H9 (cell line): Measurements from ENCODE around the gene ARID1B. TPM values are rescaled to one million over a fixed set of nuclear protein-coding genes. Genes with fewer than 3 reads are reported as not detected.
A peak's percentile ranks its signal among the peaks of the same experiment; 100 is the strongest.

Experiments
- DNase-seq: peaks from one replicate; pipeline ENCODE4 v3.0.0-alpha.2; 2017
- H2AFZ ChIP-seq: one replicate; pipeline ENCODE4 v1.6.1; 2013; ENCODE audit warnings: mild to moderate bottlenecking, low read length, control low read depth, moderate library complexity
- H2AK5ac ChIP-seq: 2 replicates; pipeline ENCODE4 v1.6.1; 2013; ENCODE audit warnings: low read length, control low read depth, mixed read lengths; ENCODE audit not compliant: insufficient read length
- H2BK120ac ChIP-seq: one replicate; pipeline ENCODE4 v1.6.1; 2013; ENCODE audit warnings: low read depth, mild to moderate bottlenecking, low read length, control low read depth, inconsistent platforms; ENCODE audit not compliant: poor library complexity, severe bottlenecking
- H2BK12ac ChIP-seq: 2 replicates; pipeline ENCODE4 v1.6.1; 2013; ENCODE audit warnings: low read length, control low read depth, mixed read lengths, low read depth; ENCODE audit not compliant: insufficient read length
- H2BK15ac ChIP-seq: 2 replicates; pipeline ENCODE4 v1.6.1; 2013; ENCODE audit warnings: low read depth, low read length, control low read depth
- H2BK20ac ChIP-seq: one replicate; pipeline ENCODE4 v1.6.1; 2013; ENCODE audit warnings: low read depth, mild to moderate bottlenecking, low read length, control low read depth, inconsistent platforms; ENCODE audit not compliant: poor library complexity, severe bottlenecking
- H2BK5ac ChIP-seq: 2 replicates; pipeline ENCODE4 v1.6.1; 2013; ENCODE audit warnings: low read length, control low read depth, mixed read lengths; ENCODE audit not compliant: insufficient read length
- H3K14ac ChIP-seq: 2 replicates; pipeline ENCODE4 v1.6.1; 2013; ENCODE audit warnings: low read length, control low read depth; ENCODE audit not compliant: insufficient read depth
- H3K18ac ChIP-seq: 2 replicates; pipeline ENCODE4 v1.6.1; 2013; ENCODE audit warnings: low read depth, mild to moderate bottlenecking, mixed read lengths, low read length, control low read depth; ENCODE audit not compliant: insufficient read length
- H3K23ac ChIP-seq: 2 replicates; pipeline ENCODE4 v1.6.1; 2013; ENCODE audit warnings: low read length, control low read depth, mixed read lengths, low read depth; ENCODE audit not compliant: insufficient read length
- H3K23me2 ChIP-seq: 2 replicates; pipeline ENCODE4 v1.6.1; 2013; ENCODE audit warnings: low read depth, mild to moderate bottlenecking, mixed read lengths, low read length, control low read depth; ENCODE audit not compliant: insufficient read length, poor library complexity, severe bottlenecking
- H3K27ac ChIP-seq: 2 replicates; pipeline ENCODE4 v1.5.1; 2013; ENCODE audit warnings: low read length, control low read depth, mixed read lengths, low read depth; ENCODE audit not compliant: insufficient read length
- H3K27me3 ChIP-seq: 2 replicates; pipeline ENCODE4 v1.6.1; 2013; ENCODE audit warnings: low read length, control low read depth, inconsistent platforms; ENCODE audit not compliant: insufficient read depth
- H3K4ac ChIP-seq: 2 replicates; pipeline ENCODE4 v1.6.1; 2013; ENCODE audit warnings: low read depth, mild to moderate bottlenecking, control low read depth, inconsistent platforms, low read length, moderate library complexity
- H3K4me1 ChIP-seq: 2 replicates; pipeline ENCODE4 v1.6.1; 2013; ENCODE audit warnings: low read length, control low read depth, inconsistent platforms; ENCODE audit not compliant: insufficient read depth
- H3K4me2 ChIP-seq: 2 replicates; pipeline ENCODE4 v1.6.1; 2013; ENCODE audit warnings: low read length, control low read depth, mixed read lengths; ENCODE audit not compliant: insufficient read length, insufficient read depth
- H3K56ac ChIP-seq: 2 replicates; pipeline ENCODE4 v1.6.1; 2013; ENCODE audit warnings: low read depth, mild to moderate bottlenecking, mixed read lengths, low read length, control low read depth; ENCODE audit not compliant: insufficient read length
- H3K79me1 ChIP-seq: 2 replicates; pipeline ENCODE4 v1.6.1; 2013; ENCODE audit warnings: low read depth, mild to moderate bottlenecking, moderate library complexity, low read length, control low read depth, inconsistent platforms; ENCODE audit not compliant: insufficient read depth, poor library complexity, severe bottlenecking
- H3K79me2 ChIP-seq: 2 replicates; pipeline ENCODE4 v1.6.1; 2013; ENCODE audit warnings: low read length, control low read depth, inconsistent platforms; ENCODE audit not compliant: insufficient read depth
- H3K9ac ChIP-seq: 2 replicates; pipeline ENCODE4 v1.6.1; 2013; ENCODE audit warnings: low read length, control low read depth, mixed read lengths; ENCODE audit not compliant: insufficient read length; ENCODE audit errors: extremely low read depth
- H3K9me3 ChIP-seq: one replicate; pipeline ENCODE4 v1.6.1; 2013; ENCODE audit warnings: low read depth, low read length, inconsistent platforms; ENCODE audit not compliant: control insufficient read depth
- H3T11ph ChIP-seq: one replicate; pipeline ENCODE4 v1.6.1; 2013; ENCODE audit warnings: mild to moderate bottlenecking, low read length, control low read depth, inconsistent platforms
- H4K20me1 ChIP-seq: one replicate; pipeline ENCODE4 v1.6.1; 2013; ENCODE audit not compliant: control insufficient read depth, insufficient read length, insufficient read depth
- H4K5ac ChIP-seq: 2 replicates; pipeline ENCODE4 v1.6.1; 2013; ENCODE audit warnings: low read depth, mild to moderate bottlenecking, mixed read lengths, low read length, control low read depth; ENCODE audit not compliant: insufficient read length
- H4K8ac ChIP-seq: replicated peaks from 2 replicates; pipeline ENCODE4 v1.6.1; 2013; ENCODE audit warnings: low read length, control low read depth, mixed read lengths, low read depth; ENCODE audit not compliant: insufficient read length
- H4K91ac ChIP-seq: 2 replicates; pipeline ENCODE4 v1.6.1; 2013; ENCODE audit warnings: low read depth, mild to moderate bottlenecking, moderate library complexity, mixed read lengths, low read length, control low read depth; ENCODE audit not compliant: insufficient read length
- H3K27ac Mint-ChIP-seq, 3 experiments: 2 replicates in 2 of 3; 3 replicates in 1 of 3; pipeline ENCODE4 v1.8.0; 2020 to 2021; ENCODE audit warnings: mixed read lengths in 3 of 3, mild to moderate bottlenecking in 1 of 3, moderate library complexity in 1 of 3
- H3K27me3 Mint-ChIP-seq: 2 replicates; pipeline ENCODE4 v1.8.0; 2021; ENCODE audit warnings: low read depth, mild to moderate bottlenecking, moderate library complexity, mixed read lengths
- H3K36me3 Mint-ChIP-seq, 3 experiments: 2 replicates in 2 of 3; 3 replicates in 1 of 3; pipeline ENCODE4 v1.8.0; 2020 to 2021; ENCODE audit warnings: low read depth in 3 of 3, mixed read lengths in 3 of 3; ENCODE audit not compliant: insufficient read depth in 1 of 3
- H3K4me1 Mint-ChIP-seq, 2 experiments: 2 replicates each; pipeline ENCODE4 v1.8.0; 2020; ENCODE audit warnings: mixed read lengths in 2 of 2
- H3K4me3 Mint-ChIP-seq, 2 experiments: 2 replicates in 1 of 2; 3 replicates in 1 of 2; pipeline ENCODE4 v1.8.0; 2020 to 2021; ENCODE audit warnings: mild to moderate bottlenecking in 2 of 2, mixed read lengths in 2 of 2, moderate library complexity in 1 of 2
- H3K9me3 Mint-ChIP-seq, 2 experiments: 2 replicates in 1 of 2; 3 replicates in 1 of 2; pipeline ENCODE4 v1.8.0; 2020; ENCODE audit warnings: mild to moderate bottlenecking in 2 of 2, mixed read lengths in 2 of 2, moderate library complexity in 1 of 2
- WGBS: extraction: QIAGEN DNeasy Blood & Tissue Kit; methylation state at CpG from one replicate; pipeline ENCODE4 v1.1.7; 2013; ENCODE audit warnings: missing lambda C conversion rate, low lambda C conversion rate, mixed read lengths; ENCODE audit not compliant: insufficient read length; ENCODE audit errors: extremely low coverage; 5-methylcytosine and 5-hydroxymethylcytosine counted together
- total RNA-seq: library from RNA; stranded (reverse); gene quantifications from 2 replicates; pipeline ENCODE4 v1.2.1, GENCODE V29; 2021
- TF ChIP-seq, protein P1 (sequence below): fragments of 200-600 bp; sonication (generic); conservative IDR thresholded peaks from 3 replicates; pipeline ENCODE4 v1.8.0; 2021; ENCODE audit warnings: antibody characterized with exemption, mild to moderate bottlenecking

ARID1B gene
- total RNA-seq, 1 experiment from 2014 or later = 88.2 TPM

DNA sequence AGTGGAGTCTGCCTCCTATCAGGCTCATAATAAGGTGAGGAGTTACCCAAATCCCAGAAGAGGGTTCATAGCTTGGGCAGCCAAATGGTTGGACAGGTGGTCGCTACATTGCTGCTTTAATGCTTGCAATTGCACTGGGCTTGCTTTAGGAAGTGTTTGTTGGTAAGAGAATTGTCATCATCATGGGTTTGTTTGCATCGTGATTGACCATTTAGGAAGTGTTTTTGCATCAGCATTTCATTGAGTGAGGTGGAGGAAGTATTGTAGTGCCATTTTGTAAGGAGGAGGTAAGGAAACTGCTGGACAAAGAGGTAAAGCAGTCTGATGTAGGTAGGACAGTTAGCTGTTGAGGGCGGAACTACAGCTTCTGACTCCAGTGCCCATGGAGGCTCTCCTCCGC is 101.5 kb downstream of the ARID1B start:
- Histone ChIP-seq H2BK5ac (no peak overlapping the region), H3K27me3 (no peaks in the 10 kb centered on the region), H2AK5ac (no peak overlapping the region), H2BK20ac (no peak overlapping the region), H2BK12ac (no peak overlapping the region), H3K18ac (no peak overlapping the region), H3K4ac (no peak overlapping the region), H3K14ac (peak overlapping the region; percentile 18; the same call in 1 of the 2 replicates), H4K91ac (no peak overlapping the region), H4K8ac (no peak overlapping the region), H4K5ac (no peak overlapping the region), H3K23me2 (no peaks in the 10 kb centered on the region), H3K9ac (no peak overlapping the region), H3K79me1 (peaks cover 13% of the 10 kb centered on the region), H3K27ac (no peak overlapping the region), H3K4me2 (no peak overlapping the region), H4K20me1 (peaks cover 2% of the 10 kb centered on the region), H2BK120ac (no peak overlapping the region), H3K23ac (peak overlapping the region; percentile 26), H2AFZ (no peak overlapping the region), H3K4me1 (peaks cover 14% of the 10 kb centered on the region; the same call in 1 of the 2 replicates), H3K79me2 (peaks cover 33% of the 10 kb centered on the region; the same call in 1 of the 2 replicates), H3K56ac (no peak overlapping the region), H2BK15ac (no peak overlapping the region), H3T11ph (no peak overlapping the region), H3K9me3 (no peaks in the 10 kb centered on the region)
- TF ChIP-seq, protein P1, sequence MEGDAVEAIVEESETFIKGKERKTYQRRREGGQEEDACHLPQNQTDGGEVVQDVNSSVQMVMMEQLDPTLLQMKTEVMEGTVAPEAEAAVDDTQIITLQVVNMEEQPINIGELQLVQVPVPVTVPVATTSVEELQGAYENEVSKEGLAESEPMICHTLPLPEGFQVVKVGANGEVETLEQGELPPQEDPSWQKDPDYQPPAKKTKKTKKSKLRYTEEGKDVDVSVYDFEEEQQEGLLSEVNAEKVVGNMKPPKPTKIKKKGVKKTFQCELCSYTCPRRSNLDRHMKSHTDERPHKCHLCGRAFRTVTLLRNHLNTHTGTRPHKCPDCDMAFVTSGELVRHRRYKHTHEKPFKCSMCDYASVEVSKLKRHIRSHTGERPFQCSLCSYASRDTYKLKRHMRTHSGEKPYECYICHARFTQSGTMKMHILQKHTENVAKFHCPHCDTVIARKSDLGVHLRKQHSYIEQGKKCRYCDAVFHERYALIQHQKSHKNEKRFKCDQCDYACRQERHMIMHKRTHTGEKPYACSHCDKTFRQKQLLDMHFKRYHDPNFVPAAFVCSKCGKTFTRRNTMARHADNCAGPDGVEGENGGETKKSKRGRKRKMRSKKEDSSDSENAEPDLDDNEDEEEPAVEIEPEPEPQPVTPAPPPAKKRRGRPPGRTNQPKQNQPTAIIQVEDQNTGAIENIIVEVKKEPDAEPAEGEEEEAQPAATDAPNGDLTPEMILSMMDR = no peak
- no peaks in the 10 kb centered on the region for H3K27me3 Mint-ChIP-seq
- WGBS = no CpG with 5 or more reads among the region's 4 CpGs
- peaks cover 0 to 3% (median 3%) of the 10 kb centered on the region in 3 experiments; a peak in 3 of 7 replicates for H3K36me3 Mint-ChIP-seq
- H3K4me3 Mint-ChIP-seq = no peak overlapping the region
- peaks cover 60 to 65% of the 10 kb centered on the region in 2 experiments for H3K4me1 Mint-ChIP-seq
- H3K9me3 Mint-ChIP-seq = no peaks in the 10 kb centered on the region; a peak in 1 of 5 replicates
- DNase-seq = no peak
- no peak overlapping the region for H3K27ac Mint-ChIP-seq
